Glomerular visceral epithelial cell (primary cell): ENCODE results near the gene PPP1R12B.
"Not testable (repeated sequence)": the region's sequence is repeated elsewhere in the genome, so short reads cannot be mapped to it uniquely, and the experiment has no call there.

Source experiments
- DNase-seq: peaks from one replicate; pipeline ENCODE4 v3.0.0-alpha.2; 2016; ENCODE audit errors: extremely low spot score

Gene PPP1R12B

GRCh38 chr1:202488178-202488649 is 139.7 kb downstream of the PPP1R12B start:
- DNase-seq = not testable (repeated sequence)

DNA sequence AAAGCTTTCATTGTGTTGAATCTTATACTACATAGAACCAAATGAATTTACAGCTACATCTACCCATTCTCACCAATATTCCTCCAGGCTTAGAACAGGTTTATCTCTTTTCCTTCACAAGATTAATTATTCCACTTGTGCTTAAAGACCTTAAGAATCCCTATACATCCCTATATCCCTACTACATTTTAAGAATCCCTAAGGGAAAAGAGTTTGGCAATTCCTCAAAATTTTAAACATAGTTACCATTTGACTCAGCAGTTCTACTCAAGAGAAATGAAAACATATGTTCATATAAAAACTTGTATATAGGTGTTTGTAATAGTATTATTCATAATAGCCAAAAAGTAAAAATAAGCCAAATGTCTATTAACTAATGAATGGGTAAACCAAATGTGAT is 140.6 kb downstream of the PPP1R12B start:
- not testable (repeated sequence) for DNase-seq

DNA sequence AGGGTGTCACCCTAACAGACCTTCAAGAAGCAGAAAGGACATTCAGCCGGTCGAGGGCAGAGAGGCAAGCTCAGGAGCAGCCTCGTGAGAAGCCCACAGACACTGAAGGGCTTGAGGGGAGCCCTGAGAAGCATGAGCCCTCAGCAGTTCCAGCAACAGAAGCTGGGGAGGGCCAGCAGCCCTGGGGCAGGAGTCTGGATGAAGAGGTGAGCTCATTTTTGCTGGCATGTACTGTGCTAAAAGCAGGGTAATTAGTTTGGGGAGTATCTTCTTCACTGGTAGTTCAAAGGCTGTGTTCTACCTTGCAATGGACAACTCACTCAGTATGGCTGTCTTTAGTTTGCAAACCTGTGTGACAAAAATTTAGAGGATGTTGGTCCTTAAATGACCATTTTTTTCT is 144.6 kb downstream of the PPP1R12B start:
- DNase-seq = not testable (repeated sequence)

GRCh38 chr1:202498542-202498941 is 150.0 kb downstream of the PPP1R12B start:
- DNase-seq = no peak

- not testable (repeated sequence) for DNase-seq
These were observed 151.5 kb downstream of the PPP1R12B start for GRCh38 chr1:202499997-202500396.

DNA sequence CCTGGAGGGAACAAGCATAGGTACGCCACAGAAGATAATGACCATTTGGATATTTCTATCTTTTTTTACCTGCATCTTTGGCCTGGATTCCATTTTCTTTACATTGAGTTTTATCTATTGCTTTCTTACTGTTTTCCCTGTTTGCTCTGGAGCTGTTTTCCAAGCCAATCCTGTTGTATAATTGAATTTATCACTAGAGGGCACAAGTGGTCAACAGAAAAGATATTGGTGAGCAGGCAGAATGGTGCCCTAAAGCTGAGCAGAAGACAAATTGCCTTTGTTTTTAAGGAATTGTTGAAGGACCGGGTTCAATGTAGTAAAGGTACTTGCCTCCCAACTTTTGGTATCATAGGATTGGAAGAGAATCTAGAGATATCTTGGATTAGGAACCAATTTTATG is 152.8 kb downstream of the PPP1R12B start:
- peak; percentile 48 for DNase-seq

- peak; percentile 45 for DNase-seq
These were observed 156.9 kb downstream of the PPP1R12B start for GRCh38 chr1:202505356-202505755.

- DNase-seq = not testable (repeated sequence)
These were observed 157.5 kb downstream of the PPP1R12B start for GRCh38 chr1:202505880-202506575.

GRCh38 chr1:202508863-202509262 is 160.4 kb downstream of the PPP1R12B start:
- not testable (repeated sequence) for DNase-seq

- DNase-seq = not testable (repeated sequence)
These were observed 165.4 kb downstream of the PPP1R12B start for GRCh38 chr1:202513875-202514274.

- no peak for DNase-seq
These were observed 168.0 kb downstream of the PPP1R12B start for GRCh38 chr1:202516434-202516877.

GRCh38 chr1:202517146-202517545 is 168.6 kb downstream of the PPP1R12B start:
- DNase-seq = not testable (repeated sequence)

DNA sequence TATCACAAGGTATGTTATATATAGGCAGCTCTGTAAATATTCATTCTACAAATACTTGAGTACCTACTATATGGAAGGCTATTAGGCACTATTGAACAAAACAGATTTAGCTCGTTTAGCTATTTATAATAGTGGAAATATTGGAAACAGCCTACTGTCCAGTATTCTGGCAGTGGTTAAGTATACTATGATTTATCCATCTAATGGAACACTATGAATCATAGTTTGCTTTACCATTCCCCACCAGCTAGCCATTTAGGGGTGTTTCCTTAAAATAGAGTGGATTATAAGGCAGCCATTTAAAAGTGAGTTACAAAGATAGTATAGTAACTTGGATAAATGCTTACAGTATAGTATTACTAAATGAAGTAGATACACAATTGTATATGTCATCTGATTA is 169.7 kb downstream of the PPP1R12B start:
- not testable (repeated sequence) for DNase-seq

- DNase-seq = not testable (repeated sequence)
These were observed 170.4 kb downstream of the PPP1R12B start for GRCh38 chr1:202518905-202519304.

DNA sequence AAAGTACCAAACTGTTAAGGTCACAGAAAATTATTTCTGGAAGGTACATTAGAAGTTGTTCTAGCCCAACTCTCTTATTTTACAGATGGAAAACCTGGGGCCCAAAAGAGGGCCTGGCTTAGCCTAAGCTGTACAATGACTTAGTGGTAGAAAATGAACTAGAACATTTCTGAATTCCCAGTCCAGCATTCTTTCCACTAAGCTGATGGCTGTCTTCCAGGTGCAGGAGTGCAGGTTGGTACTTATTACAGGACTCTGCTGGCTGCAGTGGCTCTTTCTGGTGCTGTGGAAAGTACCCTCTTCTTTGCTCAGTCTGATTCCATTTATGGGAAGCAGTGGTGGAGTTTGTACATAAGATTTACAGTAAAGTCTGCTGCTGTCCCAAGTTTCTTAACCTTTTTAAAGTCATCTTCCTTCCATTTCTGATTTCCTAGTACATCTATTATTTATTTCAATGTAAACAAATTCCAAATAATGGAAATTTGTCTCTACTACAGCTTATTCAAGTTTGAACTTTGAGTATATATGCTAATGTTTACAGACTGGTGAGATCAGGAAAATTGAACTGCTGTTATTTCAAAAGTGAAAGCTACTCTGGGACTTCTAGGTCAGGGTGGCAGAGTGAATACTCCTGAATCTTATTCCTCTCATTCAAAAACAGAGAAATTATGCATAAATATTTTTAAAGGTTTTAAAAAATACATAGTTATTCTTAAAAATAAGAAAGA is 171.8 kb downstream of the PPP1R12B start:
- not testable (repeated sequence) for DNase-seq

DNA sequence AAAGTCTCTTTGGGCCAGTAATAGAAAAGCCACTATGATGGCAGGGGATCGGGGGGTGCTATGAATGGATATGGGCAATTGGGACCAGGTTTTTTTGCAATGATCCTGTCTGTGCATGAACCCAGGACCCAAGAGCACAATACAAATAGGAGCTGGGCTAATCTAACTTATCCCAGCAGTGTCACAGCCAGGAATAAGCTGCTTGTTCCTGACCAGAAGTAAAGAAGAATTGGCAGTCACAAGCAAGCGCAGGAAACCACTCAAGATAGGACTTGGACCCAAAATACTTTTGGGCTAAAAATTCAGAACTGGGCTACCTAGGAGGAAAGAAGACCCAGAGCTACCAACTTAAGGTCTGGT is 172.3 kb downstream of the PPP1R12B start:
- DNase-seq = not testable (repeated sequence)

- not testable (repeated sequence) for DNase-seq
These were observed 173.0 kb downstream of the PPP1R12B start for GRCh38 chr1:202521484-202521883.

DNA sequence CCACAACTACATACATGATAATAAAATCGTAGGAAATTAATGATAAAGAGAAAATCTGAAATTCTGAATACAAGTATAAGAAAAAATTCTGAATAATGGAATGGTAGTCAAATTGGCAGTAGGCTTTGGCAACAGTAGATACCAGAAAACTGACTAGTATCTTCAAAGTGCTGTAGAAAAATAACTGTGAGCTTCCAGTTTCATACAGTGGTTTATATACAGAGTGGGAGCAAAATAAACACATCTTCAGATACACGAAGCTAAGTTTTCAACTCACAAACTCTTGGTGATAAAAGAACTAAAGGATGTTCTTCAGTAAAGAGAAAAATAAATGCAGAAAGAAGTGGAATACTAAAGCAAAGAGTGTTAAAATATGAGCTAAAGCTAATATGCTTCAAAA is 173.4 kb downstream of the PPP1R12B start:
- DNase-seq = no peak

DNA sequence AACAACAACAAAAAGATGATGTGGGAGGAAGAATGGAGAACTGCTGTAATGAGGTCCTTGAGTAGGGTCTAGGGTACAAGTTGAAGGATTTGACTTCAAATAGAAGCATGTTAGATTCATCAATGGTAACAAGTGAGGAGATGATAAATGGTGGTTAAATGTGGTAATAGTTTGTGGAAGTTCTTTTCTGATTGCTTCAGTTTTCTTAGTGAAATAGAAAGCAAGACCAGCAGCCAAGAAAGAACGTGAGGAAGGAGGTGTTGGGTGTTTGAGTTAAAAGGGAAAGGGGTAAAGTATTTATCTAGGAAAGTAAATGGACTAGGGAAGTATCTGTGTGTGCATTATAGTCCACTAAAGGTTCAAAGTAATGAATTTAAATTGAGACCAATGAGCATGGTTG is 177.6 kb downstream of the PPP1R12B start:
- not testable (repeated sequence) for DNase-seq

DNA sequence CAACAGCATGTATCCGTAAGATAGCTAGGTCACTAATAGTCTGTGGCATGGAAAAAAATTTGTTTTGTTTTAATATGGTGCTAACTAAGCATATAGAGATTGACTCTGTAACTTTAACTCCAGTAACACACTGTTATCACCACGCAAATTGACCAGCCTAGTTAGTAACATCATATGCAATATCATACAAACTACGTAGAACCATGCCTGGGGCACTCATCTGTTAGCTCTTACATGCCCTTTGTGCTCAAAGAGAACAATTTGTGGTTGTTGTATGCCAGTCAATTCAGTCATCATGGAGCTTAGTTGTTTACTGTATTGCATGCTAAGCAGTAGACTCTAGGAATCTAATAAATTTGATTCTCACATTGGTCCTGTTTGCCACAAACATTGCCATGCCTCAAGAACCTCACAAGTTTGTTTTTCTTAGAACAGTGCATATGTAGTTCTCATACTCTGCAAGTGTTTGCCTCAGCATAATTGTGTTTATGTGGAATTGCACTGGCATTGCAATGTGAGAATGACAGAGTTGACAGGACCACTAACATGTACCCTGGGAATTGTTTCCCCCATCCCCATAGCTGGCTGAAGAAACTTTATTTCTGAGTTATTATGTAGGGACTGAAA is 179.7 kb downstream of the PPP1R12B start:
- DNase-seq = not testable (repeated sequence)

GRCh38 chr1:202530686-202531085 is 182.2 kb downstream of the PPP1R12B start:
- not testable (repeated sequence) for DNase-seq

DNA sequence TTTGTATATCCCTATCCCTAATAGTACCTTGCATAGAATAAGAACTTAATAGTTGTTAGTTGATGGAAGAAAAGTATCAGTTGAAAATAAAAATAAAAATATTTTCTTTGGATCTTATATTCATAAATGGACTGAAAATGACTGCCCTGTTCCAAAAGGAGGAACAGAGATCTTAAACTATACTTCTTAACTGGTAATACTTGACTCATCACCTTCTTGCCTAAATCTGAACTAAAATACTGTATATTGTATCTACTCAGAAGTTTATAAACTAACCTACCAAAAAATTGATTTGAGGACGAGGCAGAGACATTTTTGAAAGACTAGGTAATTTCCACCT is 182.9 kb downstream of the PPP1R12B start:
- no peak for DNase-seq
